Measurements from ENCODE around the gene ZNF780A.

Gene ZNF780A

DNA sequence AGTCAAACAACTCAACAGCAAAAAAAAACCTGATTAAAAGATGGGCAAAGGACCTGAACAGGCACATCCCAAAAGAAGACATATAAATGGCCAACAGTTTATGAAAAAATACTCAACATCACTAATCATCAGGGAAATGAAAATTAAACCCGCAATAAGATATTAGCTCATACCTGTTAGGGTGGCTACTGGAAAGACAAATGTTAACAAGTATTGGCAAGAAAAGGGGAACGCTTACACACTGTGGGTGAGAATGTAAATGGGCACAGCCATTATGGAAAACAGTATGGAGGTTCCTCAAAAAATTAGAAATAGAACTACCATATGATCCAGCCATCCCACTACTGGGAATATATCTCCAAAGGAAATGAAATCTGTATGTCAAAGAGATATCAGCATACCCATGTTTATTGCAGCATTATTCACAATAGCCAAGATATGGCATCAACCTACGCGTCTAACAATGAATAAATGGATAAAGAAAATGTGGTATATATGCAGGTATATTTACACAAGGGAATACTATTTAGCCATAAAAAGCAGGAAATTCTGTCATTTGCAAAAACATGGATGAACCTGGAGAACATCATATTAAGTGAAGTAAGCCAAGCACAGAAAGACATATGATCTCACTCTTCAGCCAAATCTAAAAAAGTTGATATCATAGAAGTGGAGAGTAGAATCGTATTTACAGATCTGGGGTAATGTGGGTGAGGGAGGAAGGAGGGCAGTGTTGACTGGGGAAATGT, 2.3 kb downstream of the ZNF780A start:
- peaks cover 56% of the 10 kb centered on the region for H3K79me2 ChIP-seq (ENCODE audit: insufficient read depth, low read length)
- no peaks in the 10 kb centered on the region for H4K20me1 ChIP-seq (ENCODE audit: insufficient read depth, low read length)
- DNase-seq (no peak), ATAC-seq (ENCODE audit: insufficient read depth, low read depth) (no peak)
- H3K4me1 ChIP-seq (ENCODE audit: insufficient read depth, low read length) = peaks cover 31% of the 10 kb centered on the region
- H3K9ac ChIP-seq (ENCODE audit: low read depth, low read length) = no peak overlapping the region
- H3K27me3 ChIP-seq (ENCODE audit: insufficient read depth, low read length, poor library complexity) = no peaks in the 10 kb centered on the region
- no peak overlapping the region for H3K27ac ChIP-seq (ENCODE audit: low read length)
- no peak overlapping the region for H2AFZ ChIP-seq (ENCODE audit: low read depth, low read length)
- H3K9me3 ChIP-seq (ENCODE audit: insufficient read depth, low read length, severe bottlenecking) = peaks cover 3% of the 10 kb centered on the region
- H3K4me3 ChIP-seq (ENCODE audit: low read depth in 1 of 2, low read length in 2 of 2) = no peak overlapping the region
- no peak for TF ChIP-seq EZH2 (IDR thresholded peaks at IDR 0.05; ENCODE audit: borderline replicate concordance, low read depth, low read length, severe bottlenecking)
- TF ChIP-seq, protein P1, sequence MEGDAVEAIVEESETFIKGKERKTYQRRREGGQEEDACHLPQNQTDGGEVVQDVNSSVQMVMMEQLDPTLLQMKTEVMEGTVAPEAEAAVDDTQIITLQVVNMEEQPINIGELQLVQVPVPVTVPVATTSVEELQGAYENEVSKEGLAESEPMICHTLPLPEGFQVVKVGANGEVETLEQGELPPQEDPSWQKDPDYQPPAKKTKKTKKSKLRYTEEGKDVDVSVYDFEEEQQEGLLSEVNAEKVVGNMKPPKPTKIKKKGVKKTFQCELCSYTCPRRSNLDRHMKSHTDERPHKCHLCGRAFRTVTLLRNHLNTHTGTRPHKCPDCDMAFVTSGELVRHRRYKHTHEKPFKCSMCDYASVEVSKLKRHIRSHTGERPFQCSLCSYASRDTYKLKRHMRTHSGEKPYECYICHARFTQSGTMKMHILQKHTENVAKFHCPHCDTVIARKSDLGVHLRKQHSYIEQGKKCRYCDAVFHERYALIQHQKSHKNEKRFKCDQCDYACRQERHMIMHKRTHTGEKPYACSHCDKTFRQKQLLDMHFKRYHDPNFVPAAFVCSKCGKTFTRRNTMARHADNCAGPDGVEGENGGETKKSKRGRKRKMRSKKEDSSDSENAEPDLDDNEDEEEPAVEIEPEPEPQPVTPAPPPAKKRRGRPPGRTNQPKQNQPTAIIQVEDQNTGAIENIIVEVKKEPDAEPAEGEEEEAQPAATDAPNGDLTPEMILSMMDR (IDR thresholded peaks at IDR 0.05; ENCODE audit: borderline replicate concordance, extremely low read depth, low read length, poor library complexity, severe bottlenecking) = no peak
- peaks cover 14% of the 10 kb centered on the region for H3K36me3 ChIP-seq (ENCODE audit: insufficient read depth, low read length)
- peak overlapping the region; percentile 76 for H3K4me2 ChIP-seq (ENCODE audit: insufficient read depth, low read length)

DNA sequence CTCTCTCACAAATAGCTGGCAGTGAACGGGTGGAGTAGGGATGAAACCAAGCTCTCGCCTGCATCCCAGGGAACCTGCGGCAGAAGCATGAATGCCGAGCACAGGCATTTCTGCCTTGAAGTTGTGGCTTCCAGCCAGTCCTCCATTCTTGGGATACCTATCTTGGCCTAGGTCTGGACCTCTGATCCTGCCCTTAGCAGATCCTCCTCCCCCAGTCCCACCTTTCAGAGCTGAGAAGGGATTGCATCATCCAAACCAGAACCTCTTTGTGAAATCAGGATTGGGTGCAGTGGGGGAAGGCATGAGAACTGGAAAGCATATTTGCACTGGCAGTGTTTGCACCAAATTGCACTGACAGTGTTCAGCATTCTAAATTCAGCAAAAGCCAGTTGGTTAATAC, 5.8 kb downstream of the ZNF780A start:
- Histone ChIP-seq H4K20me1 (ENCODE audit: insufficient read depth, low read length) (no peaks in the 10 kb centered on the region), H3K4me1 (ENCODE audit: insufficient read depth, low read length) (peaks cover 22% of the 10 kb centered on the region), H3K9ac (ENCODE audit: low read depth, low read length) (no peak overlapping the region), H3K27me3 (ENCODE audit: insufficient read depth, low read length, poor library complexity) (no peaks in the 10 kb centered on the region), H3K36me3 (ENCODE audit: insufficient read depth, low read length) (peaks cover 49% of the 10 kb centered on the region), H3K9me3 (ENCODE audit: insufficient read depth, low read length, severe bottlenecking) (peaks cover 10% of the 10 kb centered on the region), H3K4me2 (ENCODE audit: insufficient read depth, low read length) (no peak overlapping the region), H2AFZ (ENCODE audit: low read depth, low read length) (no peak overlapping the region), H3K27ac (ENCODE audit: low read length) (no peak overlapping the region), H3K4me3 (ENCODE audit: low read depth in 1 of 2, low read length in 2 of 2) (no peak overlapping the region), H3K79me2 (ENCODE audit: insufficient read depth, low read length) (peaks cover 46% of the 10 kb centered on the region)
- DNase-seq (no peak), ATAC-seq (ENCODE audit: insufficient read depth, low read depth) (no peak)
- no peak for TF ChIP-seq EZH2 (IDR thresholded peaks at IDR 0.05; ENCODE audit: borderline replicate concordance, low read depth, low read length, severe bottlenecking)
- TF ChIP-seq, protein P1 (IDR thresholded peaks at IDR 0.05; ENCODE audit: borderline replicate concordance, extremely low read depth, low read length, poor library complexity, severe bottlenecking) = no peak

DNA sequence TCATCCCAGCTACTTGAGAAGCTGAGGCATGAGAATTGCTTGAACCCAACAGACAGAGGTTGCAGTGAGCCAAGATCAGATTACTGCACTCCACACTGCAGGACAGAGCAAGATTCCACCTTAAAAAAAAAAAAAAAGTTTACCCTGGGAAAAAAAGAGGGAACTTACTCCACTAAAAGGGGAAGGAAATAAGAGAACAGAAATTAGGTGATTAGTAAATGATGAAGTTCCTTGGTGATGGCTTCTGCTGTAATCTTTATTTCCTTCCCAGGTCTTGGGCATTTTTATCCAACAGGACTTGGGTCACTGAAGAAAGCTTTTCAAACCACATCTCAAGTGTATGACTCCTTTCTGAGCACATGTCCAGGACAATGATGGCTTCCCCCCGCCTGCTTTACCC, 9.3 kb downstream of the ZNF780A start:
- DNase-seq = no peak

More for the DNA sequence above, 9.3 kb downstream of the ZNF780A start:
- no peak overlapping the region for H3K4me2 ChIP-seq (ENCODE audit: insufficient read depth, low read length)
- no peak overlapping the region for H3K9ac ChIP-seq (ENCODE audit: low read depth, low read length)
- H3K4me1 ChIP-seq (ENCODE audit: insufficient read depth, low read length) = no peaks in the 10 kb centered on the region
- peaks cover 11% of the 10 kb centered on the region for H3K79me2 ChIP-seq (ENCODE audit: insufficient read depth, low read length)
- no peaks in the 10 kb centered on the region for H4K20me1 ChIP-seq (ENCODE audit: insufficient read depth, low read length)
- ATAC-seq (ENCODE audit: insufficient read depth, low read depth) = no peak
- no peak overlapping the region for H3K27ac ChIP-seq (ENCODE audit: low read length)
- no peak overlapping the region for H3K4me3 ChIP-seq (ENCODE audit: low read depth in 1 of 2, low read length in 2 of 2)
- no peak overlapping the region for H2AFZ ChIP-seq (ENCODE audit: low read depth, low read length)
- H3K27me3 ChIP-seq (ENCODE audit: insufficient read depth, low read length, poor library complexity) = no peaks in the 10 kb centered on the region
- peaks cover 27% of the 10 kb centered on the region for H3K9me3 ChIP-seq (ENCODE audit: insufficient read depth, low read length, severe bottlenecking)
- H3K36me3 ChIP-seq (ENCODE audit: insufficient read depth, low read length) = peaks cover 84% of the 10 kb centered on the region
- TF ChIP-seq EZH2 (IDR thresholded peaks at IDR 0.05; ENCODE audit: borderline replicate concordance, low read depth, low read length, severe bottlenecking) = no peak
- TF ChIP-seq, protein P1 (IDR thresholded peaks at IDR 0.05; ENCODE audit: borderline replicate concordance, extremely low read depth, low read length, poor library complexity, severe bottlenecking) = no peak
